GM12878 (cell line): ENCODE measurements around the gene NDUFB1. TPM values are rescaled to one million over a fixed set of nuclear protein-coding genes. Genes with fewer than 3 reads are reported as not detected.

Experiments used
- ATAC-seq: fragments of 200-7000 bp; cut with Tn5 transposase; 3 replicates; pipeline ENCODE4 v1.9.1; 2020; ENCODE audit warnings: mild to moderate bottlenecking, moderate library complexity
- BruUV-seq: library from RNA; stranded (reverse); fragments of 400-500 nt; replicated peaks from 2 replicates; lab custom pipeline; 2021; lab: Mats Ljungman, UMichigan
- CTCF ChIA-PET: fragments of 300-600 bp; sonication (Branson Sonifier 250); formaldehyde crosslinking; extraction: SDS; loops from one replicate; lab custom pipeline; 2021; ENCODE audit warnings: inconsistent platforms; lab: Yijun Ruan, JAX
- POLR2A ChIA-PET: fragments of 350-600 bp; formaldehyde crosslinking; extraction: SDS; loops from one replicate; lab custom pipeline; 2021; ENCODE audit warnings: inconsistent platforms; lab: Charles Lee
- RAD21 ChIA-PET: fragments of 300-600 bp; sonication (Branson Sonifier 250); formaldehyde crosslinking; loops from one replicate; lab custom pipeline; 2023; ENCODE audit warnings: antibody characterized with exemption; ENCODE audit not compliant: unreplicated experiment; lab: Charles Lee
- SMC1A ChIA-PET: fragments of 300-600 bp; sonication (Branson Sonifier 250); formaldehyde crosslinking; loops from one replicate; lab custom pipeline; 2023; ENCODE audit not compliant: unreplicated experiment, uncharacterized antibody; lab: Charles Lee
- DNase-seq: peaks from one replicate; pipeline ENCODE4 v3.0.0-alpha.2; 2011; ENCODE audit warnings: low read depth, low spot score
- FAIRE-seq: peaks from 3 replicates; lab custom pipeline; 2011; peaks lifted over from hg19 to GRCh38; lab: Jason Lieb, UNC
- H2AFZ ChIP-seq: 2 replicates; pipeline ENCODE4 v1.6.0; 2011; ENCODE audit warnings: low read depth, low read length, control low read depth; ENCODE audit not compliant: control insufficient read depth
- H3K27ac ChIP-seq: 2 replicates; pipeline ENCODE4 v1.5.1; 2011; ENCODE audit warnings: control low read depth; ENCODE audit not compliant: control insufficient read depth, insufficient read depth
- H3K27me3 ChIP-seq, 2 experiments: replicated peaks in 1 of 2; 2 replicates each; pipeline versions ENCODE4 v1.6.0 to v1.6.1; 2011; ENCODE audit warnings: low read length in 1 of 2; ENCODE audit not compliant: control insufficient read depth in 2 of 2, insufficient read depth in 2 of 2
- H3K36me3 ChIP-seq, 2 experiments: 2 replicates each; pipeline ENCODE4 v1.5.1; 2011; ENCODE audit warnings: low read length in 1 of 2; ENCODE audit not compliant: control insufficient read depth in 2 of 2, insufficient read depth in 2 of 2
- H3K4me1 ChIP-seq: 2 replicates; pipeline ENCODE4 v1.6.1; 2011; ENCODE audit warnings: mild to moderate bottlenecking, low read length, moderate library complexity, mixed read lengths; ENCODE audit not compliant: control insufficient read depth, insufficient read depth
- H3K4me2 ChIP-seq: 2 replicates; pipeline ENCODE4 v1.6.0; 2011; ENCODE audit warnings: control low read depth; ENCODE audit not compliant: control insufficient read depth, insufficient read depth
- H3K4me3 ChIP-seq: fragments of 200-600 bp; sonication (generic); 2 replicates; pipeline ENCODE4 v1.5.1; 2016
- H3K79me2 ChIP-seq: 2 replicates; pipeline ENCODE4 v1.6.0; 2011; ENCODE audit warnings: low read length; ENCODE audit not compliant: control insufficient read depth, insufficient read depth
- H3K9ac ChIP-seq: 2 replicates; pipeline ENCODE4 v1.8.0; 2011; ENCODE audit warnings: low read length, control low read depth, mixed read lengths; ENCODE audit not compliant: control insufficient read depth, insufficient read depth
- H3K9me3 ChIP-seq: replicated peaks from 3 replicates; pipeline ENCODE4 v1.5.1; 2011; ENCODE audit warnings: mild to moderate bottlenecking, low read length; ENCODE audit not compliant: control insufficient read depth, insufficient read depth
- H4K20me1 ChIP-seq: 2 replicates; pipeline ENCODE4 v1.6.0; 2011; ENCODE audit not compliant: control insufficient read depth, insufficient read depth
- FOS ChIP-seq: IDR thresholded peaks from 3 replicates; pipeline ENCODE4 v1.6.1; 2011; ENCODE audit warnings: borderline replicate concordance; ENCODE audit not compliant: insufficient read length; ENCODE audit errors: extremely low read depth
- HDAC2 ChIP-seq: fragments of 200-600 bp; sonication (generic); IDR thresholded peaks from 2 replicates; pipeline ENCODE4 v1.6.1; 2017
- IKZF2 ChIP-seq, 2 experiments: fragments of 450-650 bp; IDR thresholded peaks; 2 replicates each; pipeline ENCODE4 v1.6.1; 2017; ENCODE audit warnings: mild to moderate bottlenecking in 2 of 2, moderate library complexity in 2 of 2
- RBBP5 ChIP-seq: fragments of 200-600 bp; sonication (generic); conservative IDR thresholded peaks from 2 replicates; pipeline ENCODE4 v1.6.1; 2016
- RUNX3 ChIP-seq: IDR thresholded peaks from 2 replicates; pipeline ENCODE4 v1.6.1; 2012; ENCODE audit warnings: low read length, inconsistent platforms
- STAT1 ChIP-seq: fragments of 450-650 bp; conservative IDR thresholded peaks from 2 replicates; pipeline ENCODE4 v1.6.1; 2014; ENCODE audit warnings: antibody characterized with exemption, mild to moderate bottlenecking
- SUPT20H ChIP-seq: IDR thresholded peaks from 2 replicates; pipeline ENCODE4 v1.6.1; 2011; ENCODE audit warnings: low read depth, mild to moderate bottlenecking, low read length, moderate library complexity, borderline replicate concordance; ENCODE audit not compliant: control insufficient read depth
- WGBS: methylation state at CpG from one replicate; pipeline ENCODE4 v1.1.6; 2016; ENCODE audit warnings: low lambda C conversion rate; ENCODE audit not compliant: insufficient replicate concordance, insufficient coverage; ENCODE audit errors: missing lambda C conversion rate; 5-methylcytosine and 5-hydroxymethylcytosine counted together
- in situ Hi-C: fragments of 300-500 bp; cut with MboI; formaldehyde crosslinking; loops from 9 replicates; pipeline ENCODE4 v1.14.3; 2018; ENCODE audit warnings: mixed read lengths
- intact Hi-C: fragments of 100-400 bp; cut with micrococcal nuclease; formaldehyde crosslinking; loops from one replicate; pipeline ENCODE4 v1.14.2; 2022; ENCODE audit not compliant: unreplicated experiment
- polyA plus RNA-seq, 11 experiments: library from polyadenylated mRNA; depleted of rRNA in 4 of 11; unstranded in 6 of 11; stranded (reverse) in 5 of 11; fragments of >200 nt; fragmentation: Nextera tagmentation in 4 of 11; fragmentation: Illumina TruSeq in 1 of 11; extraction: Ambion mirVana in 4 of 11; extraction: Trizol in 1 of 11; gene quantifications; 1 replicate in 1 of 11; 2 replicates in 10 of 11; pipeline versions ENCODE4 v1.2.1 to v1.2.3, GENCODE V29; 2011 to 2016; ENCODE audit warnings: inconsistent platforms in 2 of 11, missing spikeins in 2 of 11, low read depth in 1 of 11
- total RNA-seq, 4 experiments: library from RNA; depleted of rRNA in 3 of 4; stranded (reverse); fragments of >200 nt in 3 of 4; fragmentation: Illumina TruSeq in 1 of 4; extraction: Trizol in 1 of 4; gene quantifications; 2 replicates each; pipeline versions ENCODE4 v1.2.1 to v1.2.3, GENCODE V29; 2013 to 2021
- TF ChIP-seq, protein P1 (sequence below): fragments of 450-650 bp; IDR thresholded peaks from 2 replicates; pipeline ENCODE4 v1.6.1; 2017; ENCODE audit warnings: mild to moderate bottlenecking, moderate library complexity
- TF ChIP-seq, protein P2 (sequence below): fragments of 450-650 bp; IDR thresholded peaks from 2 replicates; pipeline ENCODE4 v1.6.1; 2017; ENCODE audit warnings: antibody characterized with exemption, mild to moderate bottlenecking, moderate library complexity

NDUFB1 gene
- total and polyA plus RNA-seq, 10 of the 15 experiments (the other 5 are each of a cell fraction or from before 2014, with no cell fraction given), result 132 to 919 (median 561) TPM

DNA sequence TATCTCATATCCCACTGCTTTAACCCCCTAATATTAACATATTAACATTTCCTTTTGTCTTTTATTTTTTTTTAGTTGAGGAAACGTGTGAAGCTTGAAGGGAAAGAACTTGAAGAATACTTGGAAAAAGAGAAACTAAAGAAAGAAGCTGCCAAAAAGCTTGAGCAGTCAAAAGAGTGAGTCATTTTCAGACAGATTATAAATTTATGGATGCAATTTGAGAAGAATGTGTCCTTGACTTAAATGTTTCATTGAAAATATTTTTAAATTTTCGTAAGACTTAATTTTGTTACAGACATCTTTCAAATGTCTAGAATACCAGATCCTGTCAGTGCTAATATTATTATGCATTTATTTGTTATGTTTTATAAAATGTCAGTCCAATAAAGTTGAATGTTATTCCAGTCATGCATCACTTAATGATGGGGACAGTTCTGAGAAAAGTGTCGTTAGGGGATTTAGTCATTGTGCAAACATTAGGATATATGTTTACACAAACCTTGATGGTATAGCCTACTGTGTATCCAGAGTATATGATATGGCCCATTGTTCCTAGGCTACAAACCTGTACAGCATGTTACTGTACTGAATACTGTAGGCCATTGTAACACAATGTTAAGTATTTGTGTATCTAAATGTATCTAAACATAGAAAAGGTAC, 32.9 kb upstream of the NDUFB1 start:
- no peak for DNase-seq
- Histone ChIP-seq H3K9ac (no peak overlapping the region), H3K4me1 (no peaks in the 10 kb centered on the region), H3K27ac (no peak overlapping the region), H3K36me3 (peaks cover 0 to 25% of the 10 kb centered on the region in 2 experiments; a peak in 3 of 4 replicates), H2AFZ (no peak overlapping the region), H3K27me3 (no peaks in the 10 kb centered on the region), H3K79me2 (no peaks in the 10 kb centered on the region), H3K4me3 (no peak overlapping the region), H3K4me2 (no peak overlapping the region), H4K20me1 (no peaks in the 10 kb centered on the region), H3K9me3 (no peaks in the 10 kb centered on the region)
- FAIRE-seq, result no peak
- ChIA-PET SMC1A (no interaction called here), POLR2A (no interaction called here), RAD21 (no interaction called here), CTCF (no interaction called here)
- no peak for ATAC-seq
- intact Hi-C loops (no loop called here), in situ Hi-C loops (no loop called here)
- TF ChIP-seq SUPT20H, result no peak
- TF ChIP-seq IKZF2 (IDR thresholded peaks at IDR 0.05), result no peak
- TF ChIP-seq HDAC2, result no peak
- WGBS, result 97% methylated on average over 3 of the region's 3 CpGs
- BruUV-seq, result no TSS peak

DNA sequence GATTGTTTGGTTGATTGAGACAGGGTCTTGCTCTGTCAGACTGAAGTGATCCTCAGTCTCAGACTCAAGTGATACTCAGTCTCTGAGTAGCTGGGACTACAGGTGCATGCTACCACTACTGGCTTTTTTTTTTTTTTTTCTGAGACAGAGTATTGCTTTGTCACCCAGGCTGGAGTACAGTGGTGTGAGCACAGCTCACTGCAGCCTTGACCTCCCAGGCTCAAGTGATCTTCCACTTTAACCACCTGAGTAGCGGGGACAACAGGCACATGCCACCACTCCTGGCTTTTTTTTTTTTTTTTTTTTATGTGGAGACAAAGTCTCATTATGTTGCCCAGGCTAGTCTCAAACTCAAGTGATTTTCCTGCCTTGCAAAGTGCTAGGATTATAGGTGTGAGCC, 32.1 kb upstream of the NDUFB1 start:
- ChIA-PET SMC1A (no interaction called here), POLR2A (interaction anchor here (0.6 kb wide), 1 partner anchor 476 kb away, joined by 3 read pairs; no protein-coding TSS in a partner anchor), CTCF (interaction anchor here (1.2 kb wide), 1 partner anchor 528 kb away, joined by 3 read pairs; no protein-coding TSS in a partner anchor)
- TF ChIP-seq HDAC2 (no peak), RBBP5 (no peak), RUNX3 (no peak), FOS (no peak), STAT1 (no peak)
- TF ChIP-seq, protein P1, sequence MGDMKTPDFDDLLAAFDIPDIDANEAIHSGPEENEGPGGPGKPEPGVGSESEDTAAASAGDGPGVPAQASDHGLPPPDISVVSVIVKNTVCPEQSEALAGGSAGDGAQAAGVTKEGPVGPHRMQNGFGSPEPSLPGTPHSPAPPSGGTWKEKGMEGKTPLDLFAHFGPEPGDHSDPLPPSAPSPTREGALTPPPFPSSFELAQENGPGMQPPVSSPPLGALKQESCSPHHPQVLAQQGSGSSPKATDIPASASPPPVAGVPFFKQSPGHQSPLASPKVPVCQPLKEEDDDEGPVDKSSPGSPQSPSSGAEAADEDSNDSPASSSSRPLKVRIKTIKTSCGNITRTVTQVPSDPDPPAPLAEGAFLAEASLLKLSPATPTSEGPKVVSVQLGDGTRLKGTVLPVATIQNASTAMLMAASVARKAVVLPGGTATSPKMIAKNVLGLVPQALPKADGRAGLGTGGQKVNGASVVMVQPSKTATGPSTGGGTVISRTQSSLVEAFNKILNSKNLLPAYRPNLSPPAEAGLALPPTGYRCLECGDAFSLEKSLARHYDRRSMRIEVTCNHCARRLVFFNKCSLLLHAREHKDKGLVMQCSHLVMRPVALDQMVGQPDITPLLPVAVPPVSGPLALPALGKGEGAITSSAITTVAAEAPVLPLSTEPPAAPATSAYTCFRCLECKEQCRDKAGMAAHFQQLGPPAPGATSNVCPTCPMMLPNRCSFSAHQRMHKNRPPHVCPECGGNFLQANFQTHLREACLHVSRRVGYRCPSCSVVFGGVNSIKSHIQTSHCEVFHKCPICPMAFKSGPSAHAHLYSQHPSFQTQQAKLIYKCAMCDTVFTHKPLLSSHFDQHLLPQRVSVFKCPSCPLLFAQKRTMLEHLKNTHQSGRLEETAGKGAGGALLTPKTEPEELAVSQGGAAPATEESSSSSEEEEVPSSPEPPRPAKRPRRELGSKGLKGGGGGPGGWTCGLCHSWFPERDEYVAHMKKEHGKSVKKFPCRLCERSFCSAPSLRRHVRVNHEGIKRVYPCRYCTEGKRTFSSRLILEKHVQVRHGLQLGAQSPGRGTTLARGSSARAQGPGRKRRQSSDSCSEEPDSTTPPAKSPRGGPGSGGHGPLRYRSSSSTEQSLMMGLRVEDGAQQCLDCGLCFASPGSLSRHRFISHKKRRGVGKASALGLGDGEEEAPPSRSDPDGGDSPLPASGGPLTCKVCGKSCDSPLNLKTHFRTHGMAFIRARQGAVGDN, result no peak
- TF ChIP-seq, protein P2, sequence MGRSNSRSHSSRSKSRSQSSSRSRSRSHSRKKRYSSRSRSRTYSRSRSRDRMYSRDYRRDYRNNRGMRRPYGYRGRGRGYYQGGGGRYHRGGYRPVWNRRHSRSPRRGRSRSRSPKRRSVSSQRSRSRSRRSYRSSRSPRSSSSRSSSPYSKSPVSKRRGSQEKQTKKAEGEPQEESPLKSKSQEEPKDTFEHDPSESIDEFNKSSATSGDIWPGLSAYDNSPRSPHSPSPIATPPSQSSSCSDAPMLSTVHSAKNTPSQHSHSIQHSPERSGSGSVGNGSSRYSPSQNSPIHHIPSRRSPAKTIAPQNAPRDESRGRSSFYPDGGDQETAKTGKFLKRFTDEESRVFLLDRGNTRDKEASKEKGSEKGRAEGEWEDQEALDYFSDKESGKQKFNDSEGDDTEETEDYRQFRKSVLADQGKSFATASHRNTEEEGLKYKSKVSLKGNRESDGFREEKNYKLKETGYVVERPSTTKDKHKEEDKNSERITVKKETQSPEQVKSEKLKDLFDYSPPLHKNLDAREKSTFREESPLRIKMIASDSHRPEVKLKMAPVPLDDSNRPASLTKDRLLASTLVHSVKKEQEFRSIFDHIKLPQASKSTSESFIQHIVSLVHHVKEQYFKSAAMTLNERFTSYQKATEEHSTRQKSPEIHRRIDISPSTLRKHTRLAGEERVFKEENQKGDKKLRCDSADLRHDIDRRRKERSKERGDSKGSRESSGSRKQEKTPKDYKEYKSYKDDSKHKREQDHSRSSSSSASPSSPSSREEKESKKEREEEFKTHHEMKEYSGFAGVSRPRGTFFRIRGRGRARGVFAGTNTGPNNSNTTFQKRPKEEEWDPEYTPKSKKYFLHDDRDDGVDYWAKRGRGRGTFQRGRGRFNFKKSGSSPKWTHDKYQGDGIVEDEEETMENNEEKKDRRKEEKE, result no peak

More for the DNA sequence above, 32.1 kb upstream of the NDUFB1 start:
- H3K79me2 ChIP-seq, result no peaks in the 10 kb centered on the region
- in situ Hi-C loops, result no loop called here
- no peaks in the 10 kb centered on the region for H3K4me1 ChIP-seq
- RAD21 ChIA-PET, result no interaction called here
- no peaks in the 10 kb centered on the region for H3K27me3 ChIP-seq
- no peak overlapping the region for H3K27ac ChIP-seq
- intact Hi-C loops, result no loop called here
- no peaks in the 10 kb centered on the region for H3K9me3 ChIP-seq
- H3K4me3 ChIP-seq, result no peak overlapping the region
- BruUV-seq, result no TSS peak
- no peak overlapping the region for H3K4me2 ChIP-seq
- H3K9ac ChIP-seq, result no peak overlapping the region
- H4K20me1 ChIP-seq, result no peaks in the 10 kb centered on the region
- DNase-seq (no peak), FAIRE-seq (no peak), ATAC-seq (no peak)
- 100% methylated on average over 1 of the region's 1 CpG for WGBS
- peaks cover 0 to 17% of the 10 kb centered on the region in 2 experiments; a peak in 3 of 4 replicates for H3K36me3 ChIP-seq
- H2AFZ ChIP-seq, result no peak overlapping the region
